Measurements from ENCODE around the gene PTOV1. TPM values are rescaled to one million over a fixed set of nuclear protein-coding genes. Genes with fewer than 3 reads are reported as not detected.

Gene PTOV1
- total and polyA plus RNA-seq, 2 of the 13 experiments (the other 11 are each of a cell fraction or from before 2014, with no cell fraction given) = 63.5 to 68.5 TPM

DNA sequence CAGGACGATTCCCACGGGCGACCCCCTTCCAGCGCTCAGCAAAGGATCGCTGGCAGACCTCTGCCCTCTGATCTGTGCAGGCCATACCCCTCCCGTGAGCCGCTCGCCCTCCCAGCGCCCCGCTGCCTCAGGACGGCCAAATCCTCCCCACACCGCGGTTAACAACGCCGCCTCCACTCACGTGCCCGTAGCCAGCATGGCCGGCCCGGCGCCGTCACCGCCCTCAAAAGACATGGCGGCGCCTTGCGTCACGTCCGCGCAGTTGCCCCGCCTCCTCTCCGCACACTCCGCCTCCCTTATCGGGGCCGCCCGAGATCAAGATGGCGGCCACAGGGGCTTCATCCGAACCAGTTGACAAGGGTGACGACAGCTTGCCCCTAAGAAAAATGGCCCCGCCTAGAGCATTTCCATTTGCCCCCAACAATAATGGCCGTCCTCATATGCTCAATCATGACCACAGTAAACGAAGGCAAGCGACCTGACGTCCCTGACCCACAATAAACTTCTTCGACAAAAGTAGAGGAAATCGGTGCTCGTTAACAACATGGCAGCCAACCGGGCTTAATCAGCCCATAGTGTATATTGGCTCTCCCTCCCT lies 25.6 kb downstream of the PTOV1 start (continued):
- TF ChIP-seq KAT8 (CRISPR knock-in tag; IDR thresholded peaks at IDR 0.05) = peak; percentile 49; the same call in 1 of the 2 replicates
- TF ChIP-seq RFX5 (IDR thresholded peaks at IDR 0.05; ENCODE audit: low read depth, low read length) = no peak
- TF ChIP-seq CENPT (CRISPR knock-in tag; IDR thresholded peaks at IDR 0.05; ENCODE audit: low read depth) = 0 out of 2 replicates have a peak, but pooled peaks have one; percentile 80
- no peak for TF ChIP-seq U2AF1 (optimal IDR thresholded peaks at IDR 0.05; ENCODE audit: low read depth, low read length)
- TF ChIP-seq IKZF1 (IDR thresholded peaks at IDR 0.05) = no peak
- peak; percentile 8; the same call in 1 of the 2 replicates for TF ChIP-seq KLF12 (CRISPR knock-in tag; IDR thresholded peaks at IDR 0.05; ENCODE audit: borderline replicate concordance)
- no peak for TF ChIP-seq ZFP37 (CRISPR knock-in tag; IDR thresholded peaks at IDR 0.05; ENCODE audit: borderline replicate concordance)
- TF ChIP-seq ZNF773 (CRISPR knock-in tag; IDR thresholded peaks at IDR 0.05; ENCODE audit: borderline replicate concordance) = no peak
- no peak for TF ChIP-seq ZFY (CRISPR knock-in tag; IDR thresholded peaks at IDR 0.05)
- peak; percentile 42 for TF ChIP-seq PHF5A (CRISPR knock-in tag; IDR thresholded peaks at IDR 0.05; ENCODE audit: low read depth, unreplicated experiment)
- TF ChIP-seq, protein P1, sequence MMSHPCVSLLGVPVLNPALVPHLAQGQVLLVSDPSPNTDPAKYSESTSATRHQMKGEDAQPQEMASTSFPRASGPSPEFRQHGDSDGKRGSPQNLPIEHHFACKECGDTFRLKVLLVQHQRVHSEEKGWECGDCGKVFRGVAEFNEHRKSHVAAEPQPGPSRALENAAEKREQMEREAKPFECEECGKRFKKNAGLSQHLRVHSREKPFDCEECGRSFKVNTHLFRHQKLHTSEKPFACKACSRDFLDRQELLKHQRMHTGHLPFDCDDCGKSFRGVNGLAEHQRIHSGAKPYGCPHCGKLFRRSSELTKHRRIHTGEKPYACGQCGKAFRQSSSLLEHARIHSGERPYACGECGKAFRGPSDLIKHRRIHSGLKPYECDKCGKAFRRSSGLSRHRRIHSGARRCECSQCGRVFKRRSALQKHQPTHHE (CRISPR knock-in tag; IDR thresholded peaks at IDR 0.05; ENCODE audit: borderline replicate concordance) = peak; percentile 72; the same call in 1 of the 2 replicates
- peak; percentile 73; the same call in 1 of the 2 replicates for TF ChIP-seq FOXC1 (CRISPR knock-in tag; IDR thresholded peaks at IDR 0.05; ENCODE audit: borderline replicate concordance)
- no peak for TF ChIP-seq ZNF558 (CRISPR knock-in tag; IDR thresholded peaks at IDR 0.05; ENCODE audit: borderline replicate concordance)
- TF ChIP-seq MATR3 (CRISPR knock-in tag; IDR thresholded peaks at IDR 0.05) = no peak
- no peak for TF ChIP-seq ZNF496 (CRISPR knock-in tag; IDR thresholded peaks at IDR 0.05; ENCODE audit: insufficient replicate concordance)
- peak; percentile 81 for TF ChIP-seq ZBTB21 (CRISPR knock-in tag; IDR thresholded peaks at IDR 0.05)
- TF ChIP-seq, protein P2, sequence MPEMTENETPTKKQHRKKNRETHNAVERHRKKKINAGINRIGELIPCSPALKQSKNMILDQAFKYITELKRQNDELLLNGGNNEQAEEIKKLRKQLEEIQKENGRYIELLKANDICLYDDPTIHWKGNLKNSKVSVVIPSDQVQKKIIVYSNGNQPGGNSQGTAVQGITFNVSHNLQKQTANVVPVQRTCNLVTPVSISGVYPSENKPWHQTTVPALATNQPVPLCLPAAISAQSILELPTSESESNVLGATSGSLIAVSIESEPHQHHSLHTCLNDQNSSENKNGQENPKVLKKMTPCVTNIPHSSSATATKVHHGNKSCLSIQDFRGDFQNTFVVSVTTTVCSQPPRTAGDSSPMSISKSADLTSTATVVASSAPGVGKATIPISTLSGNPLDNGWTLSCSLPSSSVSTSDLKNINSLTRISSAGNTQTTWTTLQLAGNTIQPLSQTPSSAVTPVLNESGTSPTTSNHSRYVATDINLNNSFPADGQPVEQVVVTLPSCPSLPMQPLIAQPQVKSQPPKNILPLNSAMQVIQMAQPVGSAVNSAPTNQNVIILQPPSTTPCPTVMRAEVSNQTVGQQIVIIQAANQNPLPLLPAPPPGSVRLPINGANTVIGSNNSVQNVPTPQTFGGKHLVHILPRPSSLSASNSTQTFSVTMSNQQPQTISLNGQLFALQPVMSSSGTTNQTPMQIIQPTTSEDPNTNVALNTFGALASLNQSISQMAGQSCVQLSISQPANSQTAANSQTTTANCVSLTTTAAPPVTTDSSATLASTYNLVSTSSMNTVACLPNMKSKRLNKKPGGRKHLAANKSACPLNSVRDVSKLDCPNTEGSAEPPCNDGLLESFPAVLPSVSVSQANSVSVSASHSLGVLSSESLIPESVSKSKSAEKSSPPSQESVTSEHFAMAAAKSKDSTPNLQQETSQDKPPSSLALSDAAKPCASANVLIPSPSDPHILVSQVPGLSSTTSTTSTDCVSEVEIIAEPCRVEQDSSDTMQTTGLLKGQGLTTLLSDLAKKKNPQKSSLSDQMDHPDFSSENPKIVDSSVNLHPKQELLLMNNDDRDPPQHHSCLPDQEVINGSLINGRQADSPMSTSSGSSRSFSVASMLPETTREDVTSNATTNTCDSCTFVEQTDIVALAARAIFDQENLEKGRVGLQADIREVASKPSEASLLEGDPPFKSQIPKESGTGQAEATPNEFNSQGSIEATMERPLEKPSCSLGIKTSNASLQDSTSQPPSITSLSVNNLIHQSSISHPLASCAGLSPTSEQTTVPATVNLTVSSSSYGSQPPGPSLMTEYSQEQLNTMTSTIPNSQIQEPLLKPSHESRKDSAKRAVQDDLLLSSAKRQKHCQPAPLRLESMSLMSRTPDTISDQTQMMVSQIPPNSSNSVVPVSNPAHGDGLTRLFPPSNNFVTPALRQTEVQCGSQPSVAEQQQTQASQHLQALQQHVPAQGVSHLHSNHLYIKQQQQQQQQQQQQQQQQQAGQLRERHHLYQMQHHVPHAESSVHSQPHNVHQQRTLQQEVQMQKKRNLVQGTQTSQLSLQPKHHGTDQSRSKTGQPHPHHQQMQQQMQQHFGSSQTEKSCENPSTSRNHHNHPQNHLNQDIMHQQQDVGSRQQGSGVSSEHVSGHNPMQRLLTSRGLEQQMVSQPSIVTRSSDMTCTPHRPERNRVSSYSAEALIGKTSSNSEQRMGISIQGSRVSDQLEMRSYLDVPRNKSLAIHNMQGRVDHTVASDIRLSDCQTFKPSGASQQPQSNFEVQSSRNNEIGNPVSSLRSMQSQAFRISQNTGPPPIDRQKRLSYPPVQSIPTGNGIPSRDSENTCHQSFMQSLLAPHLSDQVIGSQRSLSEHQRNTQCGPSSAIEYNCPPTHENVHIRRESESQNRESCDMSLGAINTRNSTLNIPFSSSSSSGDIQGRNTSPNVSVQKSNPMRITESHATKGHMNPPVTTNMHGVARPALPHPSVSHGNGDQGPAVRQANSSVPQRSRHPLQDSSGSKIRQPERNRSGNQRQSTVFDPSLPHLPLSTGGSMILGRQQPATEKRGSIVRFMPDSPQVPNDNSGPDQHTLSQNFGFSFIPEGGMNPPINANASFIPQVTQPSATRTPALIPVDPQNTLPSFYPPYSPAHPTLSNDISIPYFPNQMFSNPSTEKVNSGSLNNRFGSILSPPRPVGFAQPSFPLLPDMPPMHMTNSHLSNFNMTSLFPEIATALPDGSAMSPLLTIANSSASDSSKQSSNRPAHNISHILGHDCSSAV (CRISPR knock-in tag; IDR thresholded peaks at IDR 0.05; ENCODE audit: borderline replicate concordance) = no peak
- TF ChIP-seq AHR (CRISPR knock-in tag; IDR thresholded peaks at IDR 0.05) = 0 out of 2 replicates have a peak, but pooled peaks have one; percentile 61
- TF ChIP-seq MYC (CRISPR knock-in tag; IDR thresholded peaks at IDR 0.05; ENCODE audit: borderline replicate concordance) = peak; percentile 88
- TF ChIP-seq GMEB2 (CRISPR knock-in tag; IDR thresholded peaks at IDR 0.05; ENCODE audit: low read depth) = peak; percentile 72

All from HepG2 (cell line).